SU-DHL-6 (cell line): Measurements from ENCODE around the gene ATP9B.

Experiments
- H2AFZ ChIP-seq: fragments of 200-600 bp; sonication (generic); 2 replicates; pipeline ENCODE4 v1.6.1; 2014; ENCODE audit warnings: low read depth, mild to moderate bottlenecking, moderate library complexity, mixed read lengths, antibody characterized with exemption, low read length; ENCODE audit not compliant: severe bottlenecking
- H3F3A ChIP-seq: fragments of 200-600 bp; shearing (Covaris generic); 2 replicates; pipeline ENCODE4 v1.6.0; 2016; ENCODE audit warnings: antibody characterized with exemption, mild to moderate bottlenecking; ENCODE audit not compliant: insufficient read depth
- H3K27ac ChIP-seq: fragments of 200-600 bp; sonication (generic); 2 replicates; pipeline ENCODE4 v1.5.1; 2016; ENCODE audit warnings: low read depth, mild to moderate bottlenecking, low read length, moderate library complexity, mixed read lengths
- H3K27me3 ChIP-seq: fragments of 200-600 bp; sonication (generic), shearing (Covaris generic); 2 replicates; pipeline ENCODE4 v1.6.0; 2014; ENCODE audit warnings: mild to moderate bottlenecking, low read length
- H3K36me3 ChIP-seq: fragments of 200-600 bp; sonication (generic); 2 replicates; pipeline ENCODE4 v1.6.1; 2014; ENCODE audit warnings: mild to moderate bottlenecking, low read length, mixed read lengths
- H3K4me2 ChIP-seq: fragments of 300-600, 200-600 bp; shearing (Covaris generic), sonication (generic); 2 replicates; pipeline ENCODE4 v1.6.0; 2014; ENCODE audit warnings: low read length, low read depth, mild to moderate bottlenecking; ENCODE audit not compliant: poor library complexity, severe bottlenecking
- H3K4me3 ChIP-seq: fragments of 200-600 bp; sonication (generic); 2 replicates; pipeline ENCODE4 v1.5.1; 2014; ENCODE audit warnings: antibody characterized with exemption, low read length, mild to moderate bottlenecking, mixed read lengths; ENCODE audit not compliant: insufficient read depth, poor library complexity, severe bottlenecking
- H3K79me2 ChIP-seq: fragments of 200-600 bp; sonication (generic); 2 replicates; pipeline ENCODE4 v1.6.1; 2014; ENCODE audit warnings: mild to moderate bottlenecking, low read length, moderate library complexity; ENCODE audit not compliant: insufficient read depth
- H3K9ac ChIP-seq: fragments of 200-600 bp; sonication (generic); 2 replicates; pipeline ENCODE4 v1.7.0; 2014; ENCODE audit warnings: mild to moderate bottlenecking, low read length
- H3K9me2 ChIP-seq: fragments of 200-600 bp; sonication (generic); replicated peaks from 2 replicates; pipeline ENCODE4 v1.6.1; 2014; ENCODE audit warnings: low read length; ENCODE audit not compliant: insufficient read depth
- H3K9me3 ChIP-seq: fragments of 200-600 bp; sonication (generic); 2 replicates; pipeline ENCODE4 v1.6.1; 2014; ENCODE audit warnings: low read length, mixed read lengths; ENCODE audit not compliant: insufficient read depth
- H4K20me1 ChIP-seq: fragments of 200-600 bp; sonication (generic); 2 replicates; pipeline ENCODE4 v1.6.1; 2014; ENCODE audit warnings: low read depth, mild to moderate bottlenecking, antibody characterized with exemption, low read length, moderate library complexity, mixed read lengths
- CTCF ChIP-seq: fragments of 200-600 bp; sonication (generic); IDR thresholded peaks from one replicate; pipeline ENCODE4 v1.5.1; 2017; ENCODE audit warnings: antibody characterized with exemption, mild to moderate bottlenecking, low read length, moderate library complexity; ENCODE audit not compliant: insufficient read depth, poor library complexity, severe bottlenecking
- EZH2phosphoT487 ChIP-seq: fragments of 200-600 bp; sonication (generic), shearing (Covaris generic); conservative IDR thresholded peaks from 2 replicates; pipeline ENCODE4 v1.6.1; 2018; ENCODE audit warnings: mild to moderate bottlenecking, antibody characterized with exemption, low read length, moderate library complexity, mixed read lengths

ATP9B gene

GRCh38 chr18:79026491-79026890 is 42.7 kb upstream of the ATP9B start:
- H3F3A ChIP-seq: no peaks in the 10 kb centered on the region
- no peaks in the 10 kb centered on the region for H3K79me2 ChIP-seq
- H3K9me3 ChIP-seq: no peaks in the 10 kb centered on the region
- H3K4me2 ChIP-seq: no peak overlapping the region
- TF ChIP-seq EZH2phosphoT487 (no peak), CTCF (no peak)
- no peaks in the 10 kb centered on the region for H3K27me3 ChIP-seq
- no peak overlapping the region for H3K27ac ChIP-seq
- no peak overlapping the region for H3K4me3 ChIP-seq
- no peaks in the 10 kb centered on the region for H3K9me2 ChIP-seq
- no peak overlapping the region for H3K9ac ChIP-seq
- H4K20me1 ChIP-seq: no peaks in the 10 kb centered on the region
- no peak overlapping the region for H2AFZ ChIP-seq
- H3K36me3 ChIP-seq: no peaks in the 10 kb centered on the region

GRCh38 chr18:79030680-79031079 is 38.5 kb upstream of the ATP9B start:
- Histone ChIP-seq H3K4me2 (no peak overlapping the region), H3K79me2 (no peaks in the 10 kb centered on the region), H3K9ac (no peak overlapping the region), H2AFZ (no peak overlapping the region), H3K36me3 (no peaks in the 10 kb centered on the region), H3K9me3 (no peaks in the 10 kb centered on the region), H3K27ac (no peak overlapping the region), H3K9me2 (no peaks in the 10 kb centered on the region), H4K20me1 (no peaks in the 10 kb centered on the region), H3K4me3 (no peak overlapping the region), H3K27me3 (no peaks in the 10 kb centered on the region), H3F3A (no peaks in the 10 kb centered on the region)
- no peak for TF ChIP-seq CTCF
- no peak for TF ChIP-seq EZH2phosphoT487

- H3K27ac ChIP-seq: no peak overlapping the region
- H2AFZ ChIP-seq: no peak overlapping the region
- H3K27me3 ChIP-seq: no peaks in the 10 kb centered on the region
- H4K20me1 ChIP-seq: no peaks in the 10 kb centered on the region
- H3K9me2 ChIP-seq: no peaks in the 10 kb centered on the region
- no peak overlapping the region for H3K9ac ChIP-seq
- no peaks in the 10 kb centered on the region for H3F3A ChIP-seq
- H3K36me3 ChIP-seq: no peaks in the 10 kb centered on the region
- H3K4me3 ChIP-seq: no peak overlapping the region
- 0 out of 2 replicates have a peak, but pooled peaks cover 4% of the 10 kb centered on the region for H3K9me3 ChIP-seq
- H3K79me2 ChIP-seq: no peaks in the 10 kb centered on the region
- TF ChIP-seq CTCF (no peak), EZH2phosphoT487 (no peak)
- no peak overlapping the region for H3K4me2 ChIP-seq
Observed at GRCh38 chr18:79042276-79042675, 26.9 kb upstream of the ATP9B start.

- H3K9ac ChIP-seq: no peak overlapping the region
- no peaks in the 10 kb centered on the region for H3F3A ChIP-seq
- no peak overlapping the region for H3K4me3 ChIP-seq
- H3K27me3 ChIP-seq: no peaks in the 10 kb centered on the region
- no peak overlapping the region for H3K4me2 ChIP-seq
- no peak overlapping the region for H3K27ac ChIP-seq
- H2AFZ ChIP-seq: no peak overlapping the region
- H3K79me2 ChIP-seq: no peaks in the 10 kb centered on the region
- no peaks in the 10 kb centered on the region for H3K36me3 ChIP-seq
- no peaks in the 10 kb centered on the region for H4K20me1 ChIP-seq
- H3K9me2 ChIP-seq: no peaks in the 10 kb centered on the region
- TF ChIP-seq CTCF: no peak
- 0 out of 2 replicates have a peak, but pooled peaks cover 4% of the 10 kb centered on the region for H3K9me3 ChIP-seq
Observed at GRCh38 chr18:79043288-79043687, 25.9 kb upstream of the ATP9B start.
